Thymus (tissue), 11 donors: ENCODE results near the gene GNG5. TPM values are rescaled to one million over a fixed set of nuclear protein-coding genes. Genes with fewer than 3 reads are reported as not detected.
A peak's percentile ranks its signal among the peaks of the same experiment; 100 is the strongest.
"Not testable (repeated sequence)": the region's sequence is repeated elsewhere in the genome, so short reads cannot be mapped to it uniquely, and the experiment has no call there.

ENCODE experiments used
- DNase-seq, 9 donors: peaks; one replicate each; pipeline ENCODE4 v3.0.0-alpha.2; 2013; ENCODE audit warnings: low spot score in 9 of 9, low read depth in 6 of 9, missing footprints in 1 of 9
- H3K27ac ChIP-seq, 2 donors: one replicate each; pipeline ENCODE4 v1.5.1; 2013; ENCODE audit warnings: control low read depth in 1 of 2, low read depth in 1 of 2, low read length in 1 of 2, mild to moderate bottlenecking in 1 of 2, moderate library complexity in 1 of 2
- H3K27me3 ChIP-seq, 2 donors: one replicate each; pipeline ENCODE4 v1.5.1; 2013; ENCODE audit warnings: low read length in 1 of 2; ENCODE audit not compliant: control insufficient read depth in 2 of 2, insufficient read depth in 1 of 2
- H3K36me3 ChIP-seq, 2 donors: one replicate each; pipeline ENCODE4 v1.5.1; 2013; ENCODE audit warnings: low read length in 1 of 2, mild to moderate bottlenecking in 1 of 2, moderate library complexity in 1 of 2; ENCODE audit not compliant: control insufficient read depth in 2 of 2, insufficient read depth in 2 of 2
- H3K4me1 ChIP-seq, 2 donors: one replicate each; pipeline ENCODE4 v1.5.1; 2013; ENCODE audit warnings: low read length in 2 of 2; ENCODE audit not compliant: control insufficient read depth in 2 of 2, insufficient read depth in 2 of 2
- H3K4me3 ChIP-seq, 2 donors: one replicate each; pipeline ENCODE4 v1.5.1; 2013; ENCODE audit warnings: low read length in 2 of 2, control low read depth in 1 of 2, mild to moderate bottlenecking in 1 of 2
- H3K9me3 ChIP-seq, 2 donors: one replicate each; pipeline ENCODE4 v1.5.1; 2013; ENCODE audit warnings: low read length in 1 of 2, mild to moderate bottlenecking in 1 of 2; ENCODE audit not compliant: control insufficient read depth in 2 of 2, insufficient read depth in 1 of 2
- WGBS: extraction: QIAGEN DNeasy Blood & Tissue Kit; methylation state at CpG from one replicate; pipeline ENCODE4 v1.1.7; 2013; 5-methylcytosine and 5-hydroxymethylcytosine counted together
- polyA plus RNA-seq: library from polyadenylated mRNA; stranded (reverse); fragments of 200-250 nt; gene quantifications from one replicate; pipeline ENCODE4 v1.2.3, GENCODE V29; 2013
- total RNA-seq: library from RNA; stranded (reverse); fragments of 120-200 nt; gene quantifications from one replicate; pipeline ENCODE4 v1.2.4, GENCODE V29; 2013
- donor health status: healthy.

GNG5 gene
- total and polyA plus RNA-seq, 2 donors = 42.4 to 181 TPM

- 98% methylated on average over 3 of the region's 3 CpGs for WGBS
Measured at GRCh38 chr1:84510668-84511067, 4.3 kb upstream of the GNG5 start.

GRCh38 chr1:84510165-84510564 lies 3.8 kb upstream of the GNG5 start:
- H3K9me3 ChIP-seq = no peaks in the 10 kb centered on the region
- WGBS = over 99% methylated on average over 2 of the region's 2 CpGs
- no peaks in the 10 kb centered on the region for H3K27me3 ChIP-seq
- no peaks in the 10 kb centered on the region for H3K36me3 ChIP-seq
- no peak overlapping the region for H3K27ac ChIP-seq
- no peak for DNase-seq
- no peak overlapping the region for H3K4me3 ChIP-seq
- H3K4me1 ChIP-seq = peaks cover 0 to 2% of the 10 kb centered on the region in 2 donors

More at GRCh38 chr1:84510668-84511067, 4.3 kb upstream of the GNG5 start:
- Histone ChIP-seq H3K4me1 (no peaks in the 10 kb centered on the region), H3K36me3 (no peaks in the 10 kb centered on the region), H3K27me3 (no peaks in the 10 kb centered on the region), H3K4me3 (no peak overlapping the region), H3K9me3 (no peaks in the 10 kb centered on the region), H3K27ac (no peak overlapping the region)
- no peak for DNase-seq

- WGBS = 98% methylated on average over 4 of the region's 4 CpGs
- no peak overlapping the region for H3K4me3 ChIP-seq
- no peaks in the 10 kb centered on the region for H3K27me3 ChIP-seq
- no peak overlapping the region for H3K27ac ChIP-seq
- no peaks in the 10 kb centered on the region for H3K9me3 ChIP-seq
- no peak for DNase-seq
- H3K4me1 ChIP-seq = peaks cover 4 to 11% of the 10 kb centered on the region in 2 donors
- no peaks in the 10 kb centered on the region for H3K36me3 ChIP-seq
Measured at GRCh38 chr1:84509029-84509428, 2.6 kb upstream of the GNG5 start.

GRCh38 chr1:84508510-84508909 lies 2.1 kb upstream of the GNG5 start:
- no peaks in the 10 kb centered on the region for H3K27me3 ChIP-seq
- H3K4me1 ChIP-seq = peaks cover 7 to 14% of the 10 kb centered on the region in 2 donors
- H3K27ac ChIP-seq = no peak overlapping the region
- H3K4me3 ChIP-seq = no peak overlapping the region
- no peaks in the 10 kb centered on the region for H3K9me3 ChIP-seq
- DNase-seq = no peak
- no peaks in the 10 kb centered on the region for H3K36me3 ChIP-seq
- 98% methylated on average over 1 of the region's 1 CpG for WGBS

- H3K9me3 ChIP-seq = not testable (repeated sequence)
Measured at GRCh38 chr1:84507887-84508286, 1.5 kb upstream of the GNG5 start.

GRCh38 chr1:84506729-84507453 lies 510 bp upstream of the GNG5 start:
- peak overlapping the region; percentile 93 to 94 for H3K27ac ChIP-seq
- peaks cover 8 to 14% of the 10 kb centered on the region in 2 donors for H3K4me1 ChIP-seq
- no peaks in the 10 kb centered on the region for H3K27me3 ChIP-seq
- 9% methylated on average over 26 of the region's 26 CpGs for WGBS
- peak overlapping the region; percentile 82 to 93 for H3K4me3 ChIP-seq
- H3K9me3 ChIP-seq = no peaks in the 10 kb centered on the region
- no peaks in the 10 kb centered on the region for H3K36me3 ChIP-seq
- peak in 1 of 9 donors; percentile 23 for DNase-seq

More at GRCh38 chr1:84507887-84508286, 1.5 kb upstream of the GNG5 start:
- WGBS = 84% methylated on average over 14 of the region's 14 CpGs
- peaks cover 8 to 14% of the 10 kb centered on the region in 2 donors for H3K4me1 ChIP-seq
- not testable (repeated sequence) for H3K27ac ChIP-seq, DNase-seq, H3K27me3 ChIP-seq, H3K36me3 ChIP-seq, H3K4me3 ChIP-seq

GRCh38 chr1:84505493-84506001 lies 834 bp downstream of the GNG5 start:
- no peaks in the 10 kb centered on the region for H3K27me3 ChIP-seq
- H3K36me3 ChIP-seq = peaks cover 0 to 4% of the 10 kb centered on the region in 2 donors
- H3K4me1 ChIP-seq = peaks cover 8 to 14% of the 10 kb centered on the region in 2 donors
- DNase-seq = peak in 2 of 9 donors; percentile 21 to 26
- WGBS = under 1% methylated on average over 47 of the region's 47 CpGs
- peak overlapping the region; percentile 82 to 93 for H3K4me3 ChIP-seq
- H3K27ac ChIP-seq = peak overlapping the region; percentile 82 to 96
- H3K9me3 ChIP-seq = no peaks in the 10 kb centered on the region

GRCh38 chr1:84504580-84505492 lies 1.5 kb downstream of the GNG5 start:
- peaks cover 8 to 14% of the 10 kb centered on the region in 2 donors for H3K4me1 ChIP-seq
- peaks cover 1 to 9% of the 10 kb centered on the region in 2 donors for H3K36me3 ChIP-seq
- H3K4me3 ChIP-seq = peak overlapping the region; percentile 82 to 93
- H3K27me3 ChIP-seq = no peaks in the 10 kb centered on the region
- DNase-seq = peak in 2 of 9 donors; percentile 18 to 36
- H3K27ac ChIP-seq = peak overlapping the region; percentile 82 to 96
- WGBS = 13% methylated on average over 17 of the region's 17 CpGs
- no peaks in the 10 kb centered on the region for H3K9me3 ChIP-seq

GRCh38 chr1:84502927-84503326 lies 3.5 kb downstream of the GNG5 start:
- Histone ChIP-seq H3K4me3 (no peak overlapping the region), H3K9me3 (no peaks in the 10 kb centered on the region), H3K4me1 (peaks cover 8 to 14% of the 10 kb centered on the region in 2 donors), H3K27ac (no peak overlapping the region), H3K27me3 (no peaks in the 10 kb centered on the region), H3K36me3 (peaks cover 5 to 18% of the 10 kb centered on the region in 2 donors)
- no peak for DNase-seq
- whole genome bisulfite sequencing = 97% methylated on average over 5 of the region's 5 CpGs
